MM.1S (cell line): ENCODE data around the gene RPUSD1.

Source experiments
- DNase-seq: peaks from one replicate; pipeline ENCODE4 v3.0.0-alpha.2; 2015
- H2AFZ ChIP-seq: fragments of 300-600 bp; sonication (generic); 2 replicates; pipeline ENCODE4 v1.6.0; 2016; ENCODE audit warnings: antibody characterized with exemption, low read length
- H3F3A ChIP-seq: fragments of 300-600 bp; sonication (generic); 2 replicates; pipeline ENCODE4 v1.6.1; 2016; ENCODE audit warnings: mild to moderate bottlenecking, antibody characterized with exemption, low read length, moderate library complexity, mixed read lengths; ENCODE audit not compliant: insufficient read depth
- H3K27ac ChIP-seq: fragments of 300-600 bp; sonication (generic); 2 replicates; pipeline ENCODE4 v1.5.1; 2016; ENCODE audit warnings: mild to moderate bottlenecking, low read length
- H3K27me3 ChIP-seq: fragments of 300-600 bp; sonication (generic); replicated peaks from 2 replicates; pipeline ENCODE4 v1.6.0; 2016; ENCODE audit warnings: low read length; ENCODE audit not compliant: insufficient read depth
- H3K36me3 ChIP-seq: fragments of 300-600 bp; sonication (generic); replicated peaks from 2 replicates; pipeline ENCODE4 v1.6.1; 2016; ENCODE audit warnings: mild to moderate bottlenecking, low read length, mixed read lengths; ENCODE audit not compliant: insufficient read depth
- H3K4me1 ChIP-seq: fragments of 300-600 bp; sonication (generic); 2 replicates; pipeline ENCODE4 v1.6.1; 2016; ENCODE audit warnings: low read length, mixed read lengths
- H3K4me2 ChIP-seq: fragments of 300-600 bp; sonication (generic); 2 replicates; pipeline ENCODE4 v1.6.0; 2016; ENCODE audit warnings: low read depth, low read length
- H3K4me3 ChIP-seq: fragments of 300-600 bp; sonication (generic); 2 replicates; pipeline ENCODE4 v1.5.1; 2016; ENCODE audit warnings: low read length, mixed read lengths
- H3K79me2 ChIP-seq: fragments of 300-600 bp; sonication (generic); 2 replicates; pipeline ENCODE4 v1.6.1; 2016; ENCODE audit warnings: mixed run types, low read length, mixed read lengths
- H3K9ac ChIP-seq: fragments of 300-600 bp; sonication (generic); 2 replicates; pipeline ENCODE4 v1.6.1; 2016; ENCODE audit warnings: low read length, mixed read lengths
- H3K9me2 ChIP-seq: fragments of 300-600 bp; sonication (generic); replicated peaks from 2 replicates; pipeline ENCODE4 v1.6.1; 2016; ENCODE audit warnings: mild to moderate bottlenecking, low read length, mixed read lengths; ENCODE audit not compliant: insufficient read depth
- H3K9me3 ChIP-seq: fragments of 300-600 bp; sonication (generic); replicated peaks from 2 replicates; pipeline ENCODE4 v1.6.1; 2016; ENCODE audit warnings: mild to moderate bottlenecking, low read length, mixed read lengths; ENCODE audit not compliant: insufficient read depth
- H4K20me1 ChIP-seq: fragments of 300-600 bp; sonication (generic); 2 replicates; pipeline ENCODE4 v1.6.1; 2016; ENCODE audit warnings: mild to moderate bottlenecking, low read length, moderate library complexity, mixed read lengths; ENCODE audit not compliant: insufficient read depth
- CTCF ChIP-seq: fragments of 300-600 bp; sonication (generic); IDR thresholded peaks from 2 replicates; pipeline ENCODE4 v1.5.1; 2016; ENCODE audit warnings: antibody characterized with exemption, low read length, mixed read lengths
- EZH2 ChIP-seq: fragments of 300-600 bp; sonication (generic); optimal IDR thresholded peaks from 2 replicates; pipeline ENCODE3; 2017; ENCODE audit warnings: low read depth, mild to moderate bottlenecking, antibody characterized with exemption, low read length, mixed read lengths
- EZH2phosphoT487 ChIP-seq: fragments of 300-600 bp; sonication (generic); IDR thresholded peaks from 2 replicates; pipeline ENCODE4 v1.6.1; 2018; ENCODE audit warnings: antibody characterized with exemption, low read length

RPUSD1 gene

GRCh38 chr16:802461-802860 is 14.3 kb upstream of the RPUSD1 start:
- H3K9me2 ChIP-seq, result no peaks in the 10 kb centered on the region
- H3K27me3 ChIP-seq, result peaks cover 12% of the 10 kb centered on the region; the same call in 1 of the 2 replicates
- H3K27ac ChIP-seq, result no peak overlapping the region
- no peaks in the 10 kb centered on the region for H3K9me3 ChIP-seq
- H3K79me2 ChIP-seq, result no peaks in the 10 kb centered on the region
- H4K20me1 ChIP-seq, result no peaks in the 10 kb centered on the region
- no peaks in the 10 kb centered on the region for H3F3A ChIP-seq
- H3K4me3 ChIP-seq, result no peak overlapping the region
- no peaks in the 10 kb centered on the region for H3K4me1 ChIP-seq
- H3K9ac ChIP-seq, result no peak overlapping the region
- H2AFZ ChIP-seq, result no peak overlapping the region
- DNase-seq, result no peak
- H3K4me2 ChIP-seq, result no peak overlapping the region
- TF ChIP-seq CTCF (no peak), EZH2 (no peak), EZH2phosphoT487 (no peak)
- H3K36me3 ChIP-seq, result no peaks in the 10 kb centered on the region

DNA sequence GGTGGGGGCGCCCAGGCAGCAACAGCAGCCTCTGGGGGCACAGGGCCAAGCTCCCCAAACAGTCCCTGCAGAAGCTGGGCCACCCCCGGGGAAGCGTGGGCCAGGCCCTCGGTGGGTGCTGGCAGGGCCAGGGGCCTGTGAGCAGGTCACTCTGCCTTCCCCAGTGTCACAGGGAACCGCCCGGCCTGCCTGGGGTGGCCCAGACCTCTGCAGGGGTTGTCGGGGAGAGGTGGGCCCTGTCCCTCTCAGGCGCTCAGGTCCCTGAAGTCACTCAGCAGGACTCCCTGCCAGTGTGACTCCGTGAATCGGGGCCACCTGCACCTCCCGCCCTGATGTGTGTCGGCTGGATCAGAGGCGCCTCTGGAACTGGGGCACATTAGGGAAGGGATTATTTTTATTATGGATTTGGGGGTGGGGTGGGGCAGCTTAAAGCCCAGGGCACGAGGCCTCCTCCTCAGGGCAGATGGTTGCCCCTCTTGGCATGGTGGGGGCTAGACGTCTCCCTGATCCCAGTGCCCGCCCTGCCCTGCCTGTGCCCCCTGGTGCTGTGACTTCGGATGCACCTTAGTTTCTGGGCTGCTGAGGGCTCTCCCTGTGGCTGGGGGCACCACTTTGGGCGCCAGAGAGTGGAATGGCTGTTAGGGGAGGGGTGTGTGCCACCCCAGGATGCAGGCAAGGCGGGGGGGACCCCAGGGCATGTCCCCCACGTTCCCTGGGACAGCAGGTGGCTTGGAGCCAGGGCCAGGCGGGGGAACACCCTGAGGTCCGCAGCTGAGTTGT is 13.6 kb upstream of the RPUSD1 start:
- H3K4me3 ChIP-seq, result no peak overlapping the region
- H3K4me2 ChIP-seq, result no peak overlapping the region
- no peak overlapping the region for H3K27ac ChIP-seq
- H3K36me3 ChIP-seq, result no peaks in the 10 kb centered on the region
- no peak overlapping the region for H3K9ac ChIP-seq
- no peak overlapping the region for H2AFZ ChIP-seq
- H3K4me1 ChIP-seq, result no peaks in the 10 kb centered on the region
- no peaks in the 10 kb centered on the region for H4K20me1 ChIP-seq
- no peaks in the 10 kb centered on the region for H3K79me2 ChIP-seq
- no peak for TF ChIP-seq EZH2phosphoT487
- no peak for TF ChIP-seq EZH2
- no peak for TF ChIP-seq CTCF
- H3K9me2 ChIP-seq, result no peaks in the 10 kb centered on the region
- no peak for DNase-seq
- peaks cover 12% of the 10 kb centered on the region; the same call in 1 of the 2 replicates for H3K27me3 ChIP-seq
- no peaks in the 10 kb centered on the region for H3F3A ChIP-seq
- no peaks in the 10 kb centered on the region for H3K9me3 ChIP-seq

DNA sequence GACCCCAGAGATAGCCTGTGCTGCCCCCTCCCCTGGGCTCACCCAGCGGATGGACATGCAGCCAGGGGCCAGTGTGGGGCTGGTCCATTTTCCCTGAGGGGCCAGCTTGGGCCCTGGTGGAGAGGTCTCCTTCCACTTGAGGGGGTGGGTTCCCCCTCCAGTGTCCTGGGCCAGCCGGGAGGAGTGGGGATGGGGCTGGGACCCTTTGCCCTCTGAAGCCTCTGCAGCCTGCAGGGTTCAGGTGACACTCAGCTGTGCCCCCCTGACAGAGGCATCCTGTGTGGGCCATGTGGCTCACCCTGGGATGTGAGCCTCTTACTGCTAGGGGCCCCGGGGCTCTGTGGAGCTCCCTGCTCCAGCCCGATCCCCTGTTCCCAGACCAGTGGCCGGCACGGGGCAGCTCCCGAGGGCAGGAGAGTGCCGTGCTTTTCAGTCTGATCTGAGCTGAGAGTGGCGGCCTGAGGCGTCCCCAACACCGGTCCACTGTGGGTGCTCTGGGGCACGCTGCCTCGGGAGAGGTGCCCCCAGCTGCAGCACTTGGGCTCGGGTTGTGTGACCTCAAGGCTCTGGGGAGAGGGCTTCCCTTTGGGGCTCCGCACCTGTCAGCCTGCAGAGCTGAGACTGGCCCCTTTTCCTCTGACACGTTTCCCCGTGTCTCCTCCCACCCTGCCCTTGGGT is 12.8 kb upstream of the RPUSD1 start:
- DNase-seq, result no peak
- no peak overlapping the region for H3K9ac ChIP-seq
- no peaks in the 10 kb centered on the region for H3K36me3 ChIP-seq
- H4K20me1 ChIP-seq, result no peaks in the 10 kb centered on the region
- no peaks in the 10 kb centered on the region for H3F3A ChIP-seq
- no peak overlapping the region for H3K4me2 ChIP-seq
- H3K27ac ChIP-seq, result no peak overlapping the region
- no peaks in the 10 kb centered on the region for H3K9me2 ChIP-seq
- no peaks in the 10 kb centered on the region for H3K4me1 ChIP-seq
- no peaks in the 10 kb centered on the region for H3K79me2 ChIP-seq
- no peak overlapping the region for H3K4me3 ChIP-seq
- TF ChIP-seq CTCF (no peak), EZH2phosphoT487 (no peak), EZH2 (no peak)
- H3K9me3 ChIP-seq, result no peaks in the 10 kb centered on the region
- H3K27me3 ChIP-seq, result peaks cover 12% of the 10 kb centered on the region; the same call in 1 of the 2 replicates
- H2AFZ ChIP-seq, result no peak overlapping the region
